ENCODE data around the gene OR5M11.

GRCh38 chr11:56497010-56497409 lies 46.0 kb downstream of the OR5M11 start:
- no peak for TF ChIP-seq CTCF (conservative IDR thresholded peaks at IDR 0.05)
- TF ChIP-seq ZFX (IDR thresholded peaks at IDR 0.05): no peak
